MCF 10A (cell line): ENCODE results near the gene RPL27A. TPM values are rescaled to one million over a fixed set of nuclear protein-coding genes. Genes with fewer than 3 reads are reported as not detected.
A peak's percentile ranks its signal among the peaks of the same experiment; 100 is the strongest.

Experiments
- BruUV-seq: library from RNA; stranded (reverse); fragments of 400-500 nt; replicated peaks from 2 replicates; lab custom pipeline; 2021; lab: Mats Ljungman, UMichigan
- CTCF ChIA-PET: fragments of 300-600 bp; sonication (Branson Sonifier 250); formaldehyde crosslinking; extraction: SDS; loops from one replicate; lab custom pipeline; 2021; ENCODE audit warnings: antibody characterized with exemption, inconsistent platforms; lab: Yijun Ruan, JAX
- POLR2A ChIA-PET: fragments of 300-600, 350-650 bp; sonication (Branson Sonifier 250); formaldehyde crosslinking; extraction: SDS; loops from one replicate; lab custom pipeline; 2020; ENCODE audit warnings: antibody characterized with exemption, inconsistent platforms; lab: Yijun Ruan, JAX
- DNase-seq: peaks from one replicate; pipeline ENCODE4 v3.0.0-alpha.2; 2018; ENCODE audit not compliant: unreplicated experiment
- H3K27ac Mint-ChIP-seq: one replicate; pipeline ENCODE4 v1.8.0; 2022; ENCODE audit warnings: mild to moderate bottlenecking, low read depth, mixed read lengths; ENCODE audit not compliant: unreplicated experiment
- H3K27me3 Mint-ChIP-seq: one replicate; pipeline ENCODE4 v1.8.0; 2022; ENCODE audit warnings: mixed read lengths; ENCODE audit not compliant: insufficient read depth, unreplicated experiment
- H3K36me3 Mint-ChIP-seq: one replicate; pipeline ENCODE4 v1.8.0; 2022; ENCODE audit warnings: mild to moderate bottlenecking, moderate library complexity, mixed read lengths; ENCODE audit not compliant: insufficient read depth, unreplicated experiment
- H3K4me1 Mint-ChIP-seq: one replicate; pipeline ENCODE4 v1.8.0; 2022; ENCODE audit warnings: mixed read lengths; ENCODE audit not compliant: insufficient read depth, unreplicated experiment
- H3K4me3 Mint-ChIP-seq: one replicate; pipeline ENCODE4 v1.8.0; 2022; ENCODE audit warnings: mild to moderate bottlenecking, moderate library complexity, mixed read lengths; ENCODE audit not compliant: unreplicated experiment
- H3K9me3 Mint-ChIP-seq: one replicate; pipeline ENCODE4 v1.8.0; 2022; ENCODE audit warnings: mixed read lengths; ENCODE audit not compliant: unreplicated experiment
- intact Hi-C: fragments of 100-400 bp; cut with micrococcal nuclease; formaldehyde crosslinking; loops from 2 replicates; pipeline ENCODE4 v1.14.1; 2022
- total RNA-seq: library from RNA; stranded (reverse); gene quantifications from 2 replicates; pipeline ENCODE4 v1.2.3, GENCODE V29; 2022
- TF ChIP-seq, protein P1 (sequence below): fragments of 200-600 bp; IDR thresholded peaks from one replicate; pipeline ENCODE4 v1.8.0; 2022; ENCODE audit warnings: antibody characterized with exemption, mild to moderate bottlenecking; ENCODE audit not compliant: unreplicated experiment

RPL27A gene
- total RNA-seq, 1 experiment from 2014 or later = 1,377 TPM

DNA sequence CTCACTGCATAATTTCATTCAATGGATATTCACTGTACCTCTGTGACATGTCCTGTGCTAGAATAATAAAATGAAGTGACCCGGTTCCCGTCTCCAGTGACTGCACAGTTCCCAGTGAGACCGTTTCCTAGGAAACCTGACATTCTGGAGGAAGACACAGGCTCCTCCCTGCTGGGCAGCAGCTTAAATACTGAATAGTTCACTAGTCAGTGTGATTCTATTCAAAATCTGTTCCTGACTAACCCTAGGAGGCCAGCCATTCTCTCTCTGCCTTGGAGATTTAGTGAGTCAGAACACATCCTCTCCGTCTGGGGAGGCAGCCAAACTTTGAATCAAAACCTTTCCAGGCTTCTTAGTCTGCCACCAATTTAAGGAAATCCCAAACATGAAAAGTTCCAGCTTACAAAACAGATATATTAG lies 11.4 kb upstream of the RPL27A start:
- no peaks in the 10 kb centered on the region for H3K27me3 Mint-ChIP-seq
- H3K4me1 Mint-ChIP-seq = peaks cover 15% of the 10 kb centered on the region
- TSS peak; percentile 7 for BruUV-seq
- H3K4me3 Mint-ChIP-seq = peak overlapping the region; percentile 21
- CTCF ChIA-PET = interaction anchor here (2.0 kb wide), 1 partner anchor 10 kb away, joined by 8 read pairs; the partner anchor contains the start of genes RPL27A and TRIM66
- peaks cover 51% of the 10 kb centered on the region for H3K36me3 Mint-ChIP-seq
- DNase-seq = peak; percentile 87
- no peaks in the 10 kb centered on the region for H3K9me3 Mint-ChIP-seq
- TF ChIP-seq, protein P1, sequence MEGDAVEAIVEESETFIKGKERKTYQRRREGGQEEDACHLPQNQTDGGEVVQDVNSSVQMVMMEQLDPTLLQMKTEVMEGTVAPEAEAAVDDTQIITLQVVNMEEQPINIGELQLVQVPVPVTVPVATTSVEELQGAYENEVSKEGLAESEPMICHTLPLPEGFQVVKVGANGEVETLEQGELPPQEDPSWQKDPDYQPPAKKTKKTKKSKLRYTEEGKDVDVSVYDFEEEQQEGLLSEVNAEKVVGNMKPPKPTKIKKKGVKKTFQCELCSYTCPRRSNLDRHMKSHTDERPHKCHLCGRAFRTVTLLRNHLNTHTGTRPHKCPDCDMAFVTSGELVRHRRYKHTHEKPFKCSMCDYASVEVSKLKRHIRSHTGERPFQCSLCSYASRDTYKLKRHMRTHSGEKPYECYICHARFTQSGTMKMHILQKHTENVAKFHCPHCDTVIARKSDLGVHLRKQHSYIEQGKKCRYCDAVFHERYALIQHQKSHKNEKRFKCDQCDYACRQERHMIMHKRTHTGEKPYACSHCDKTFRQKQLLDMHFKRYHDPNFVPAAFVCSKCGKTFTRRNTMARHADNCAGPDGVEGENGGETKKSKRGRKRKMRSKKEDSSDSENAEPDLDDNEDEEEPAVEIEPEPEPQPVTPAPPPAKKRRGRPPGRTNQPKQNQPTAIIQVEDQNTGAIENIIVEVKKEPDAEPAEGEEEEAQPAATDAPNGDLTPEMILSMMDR = no peak
- H3K27ac Mint-ChIP-seq = peak overlapping the region; percentile 91
- POLR2A ChIA-PET = interaction anchor here (0.5 to 4.9 kb wide), 8 partner anchors 10 to 467 kb away, joined by 3 to 63 read pairs (median 3); partner anchors contain the start of genes RPL27A and TRIM66
- intact Hi-C loops = loop anchor here (1.0 to 5.0 kb wide), 3 partner anchors 67 to 344 kb away; no protein-coding TSS in a partner anchor

DNA sequence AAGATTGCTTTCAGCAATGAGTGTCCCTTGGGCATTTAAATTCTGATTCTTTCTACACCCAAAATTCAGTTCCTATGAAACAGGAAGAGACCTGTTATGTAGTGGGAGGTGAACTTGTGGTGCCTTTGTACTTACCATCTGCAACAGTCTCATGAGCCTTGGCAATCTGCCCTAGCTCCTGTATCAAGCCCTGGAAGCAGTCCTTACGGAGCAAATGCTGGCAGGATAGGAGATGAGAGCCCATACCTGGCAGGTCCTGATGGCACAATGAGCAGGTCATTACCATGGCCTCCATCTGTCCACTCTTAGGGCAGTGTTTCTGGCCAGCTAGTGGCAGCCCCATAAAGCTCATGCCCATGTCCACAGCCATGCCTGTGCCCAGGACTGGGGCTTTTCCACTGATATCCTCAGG lies 10.9 kb upstream of the RPL27A start:
- no TSS peak for BruUV-seq
- no peaks in the 10 kb centered on the region for H3K9me3 Mint-ChIP-seq

DNA sequence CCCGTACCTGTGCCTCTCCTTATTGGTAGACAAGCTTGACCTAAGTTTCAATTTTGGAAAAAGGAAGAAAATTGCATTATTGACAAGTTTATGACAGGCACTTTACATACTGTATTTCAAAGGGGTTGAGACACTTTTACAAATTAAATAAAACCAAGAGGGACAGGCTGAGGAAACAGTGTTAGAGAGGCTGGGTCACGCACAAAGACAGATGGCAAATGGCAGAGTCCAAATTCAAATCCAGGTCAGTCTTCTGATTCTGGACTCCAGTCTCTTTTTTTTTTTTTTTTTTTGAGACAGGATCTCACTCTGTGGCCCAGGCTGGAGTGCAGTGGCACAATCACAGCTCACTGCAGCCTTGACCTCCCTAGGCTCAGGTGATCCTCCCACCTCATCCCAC lies 10.2 kb upstream of the RPL27A start:
- H3K27ac Mint-ChIP-seq = peak overlapping the region; percentile 91
- TF ChIP-seq, protein P1 = no peak
- POLR2A ChIA-PET = interaction anchor here (4.9 kb wide), 1 partner anchor 10 kb away, joined by 63 read pairs; the partner anchor contains the start of genes RPL27A and TRIM66

More for the DNA sequence above, 10.9 kb upstream of the RPL27A start:
- CTCF ChIA-PET = interaction anchor here (0.7 to 2.0 kb wide), 3 partner anchors 10 to 244 kb away, joined by 3 to 8 read pairs (median 3); partner anchors contain the start of genes RPL27A and TRIM66
- H3K4me3 Mint-ChIP-seq = peak overlapping the region; percentile 21
- peaks cover 15% of the 10 kb centered on the region for H3K4me1 Mint-ChIP-seq
- peak overlapping the region; percentile 91 for H3K27ac Mint-ChIP-seq
- intact Hi-C loops = loop anchor here (1.0 to 5.0 kb wide), 3 partner anchors 67 to 344 kb away; no protein-coding TSS in a partner anchor
- DNase-seq = peak; percentile 74
- no peaks in the 10 kb centered on the region for H3K27me3 Mint-ChIP-seq
- POLR2A ChIA-PET = interaction anchor here (0.8 to 4.9 kb wide), 7 partner anchors 10 to 467 kb away, joined by 3 to 63 read pairs (median 3); partner anchors contain the start of genes RPL27A and TRIM66
- H3K36me3 Mint-ChIP-seq = peaks cover 50% of the 10 kb centered on the region
- TF ChIP-seq, protein P1 = no peak

DNA sequence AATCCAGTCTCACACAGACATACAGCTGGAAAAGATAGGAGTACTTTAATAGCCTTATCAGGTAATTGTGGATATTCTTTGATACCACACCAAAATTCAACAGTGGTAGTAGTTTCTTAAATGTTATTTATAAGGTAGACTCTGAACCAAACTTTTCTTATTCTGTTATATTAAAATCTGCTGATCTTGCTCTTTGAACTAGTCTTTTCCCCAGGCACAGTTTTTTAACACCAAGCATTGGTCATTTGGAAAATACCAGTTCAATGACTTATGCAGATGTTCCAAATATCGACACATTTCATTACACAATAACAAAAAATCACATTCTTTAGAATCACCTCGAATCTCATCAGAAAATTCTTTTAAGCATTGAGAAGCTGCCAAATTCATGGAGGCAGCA lies 7.7 kb upstream of the RPL27A start:
- H3K4me1 Mint-ChIP-seq = peaks cover 20% of the 10 kb centered on the region
- no peaks in the 10 kb centered on the region for H3K9me3 Mint-ChIP-seq
- no TSS peak for BruUV-seq
- no peak overlapping the region for H3K27ac Mint-ChIP-seq
- H3K27me3 Mint-ChIP-seq = no peaks in the 10 kb centered on the region
- CTCF ChIA-PET = interaction anchor here (1.2 kb wide), 1 partner anchor 93 kb away, joined by 4 read pairs; no protein-coding TSS in a partner anchor
- TF ChIP-seq, protein P1 = no peak
- POLR2A ChIA-PET = interaction anchor here (4.9 kb wide), 1 partner anchor 7 kb away, joined by 63 read pairs; the partner anchor contains the start of genes RPL27A and TRIM66
- DNase-seq = no peak
- intact Hi-C loops = loop anchor here (5.0 kb wide), 2 partner anchors 282 to 348 kb away; no protein-coding TSS in a partner anchor
- H3K36me3 Mint-ChIP-seq = peaks cover 43% of the 10 kb centered on the region
- no peak overlapping the region for H3K4me3 Mint-ChIP-seq

More for the DNA sequence above, 10.2 kb upstream of the RPL27A start:
- H3K27me3 Mint-ChIP-seq = no peaks in the 10 kb centered on the region
- CTCF ChIA-PET = interaction anchor here (0.6 to 2.0 kb wide), 6 partner anchors 9 to 582 kb away, joined by 3 to 8 read pairs (median 3); partner anchors contain the start of genes RPL27A and TRIM66
- H3K9me3 Mint-ChIP-seq = no peaks in the 10 kb centered on the region
- H3K4me3 Mint-ChIP-seq = no peak overlapping the region
- peaks cover 50% of the 10 kb centered on the region for H3K36me3 Mint-ChIP-seq
- no TSS peak for BruUV-seq
- intact Hi-C loops = loop anchor here (5.0 kb wide), 2 partner anchors 285 to 345 kb away; no protein-coding TSS in a partner anchor
- peaks cover 15% of the 10 kb centered on the region for H3K4me1 Mint-ChIP-seq
- no peak for DNase-seq
